OCI-LY7 (cell line): ENCODE data around the gene CHI3L2. TPM values are rescaled to one million over a fixed set of nuclear protein-coding genes. Genes with fewer than 3 reads are reported as not detected.

ENCODE experiments used
- BruUV-seq: library from RNA; stranded (reverse); fragments of 400-500 nt; replicated peaks from 2 replicates; lab custom pipeline; 2021; lab: Mats Ljungman, UMichigan
- CTCF ChIA-PET: fragments of 300-600 bp; sonication (Branson Sonifier 250); formaldehyde crosslinking; loops from one replicate; lab custom pipeline; 2022; ENCODE audit warnings: antibody characterized with exemption; ENCODE audit not compliant: unreplicated experiment; lab: Charles Lee
- POLR2A ChIA-PET: fragments of 300-600 bp; sonication (Branson Sonifier 250); formaldehyde crosslinking; loops from one replicate; lab custom pipeline; 2022; ENCODE audit warnings: antibody characterized with exemption; lab: Charles Lee
- DNase-seq: peaks from one replicate; pipeline ENCODE4 v3.0.0-alpha.2; 2015; ENCODE audit warnings: low spot score
- H2AFZ ChIP-seq: fragments of 200-600 bp; sonication (generic), shearing (Covaris generic); 2 replicates; pipeline ENCODE4 v1.6.1; 2014; ENCODE audit warnings: mild to moderate bottlenecking, antibody characterized with exemption, low read length, moderate library complexity
- H3K27ac ChIP-seq: fragments of 200-600 bp; sonication (generic); 2 replicates; pipeline ENCODE4 v1.5.1; 2014; ENCODE audit warnings: mixed run types, low read depth, mild to moderate bottlenecking, moderate library complexity, low read length, inconsistent platforms; ENCODE audit not compliant: poor library complexity, severe bottlenecking
- H3K36me3 ChIP-seq: fragments of 200-600 bp; sonication (generic); 2 replicates; pipeline ENCODE4 v1.6.1; 2014; ENCODE audit warnings: mild to moderate bottlenecking, antibody characterized with exemption, low read length, moderate library complexity, mixed read lengths; ENCODE audit not compliant: insufficient read depth
- H3K4me1 ChIP-seq: fragments of 200-600 bp; sonication (generic); 2 replicates; pipeline ENCODE4 v1.5.1; 2014; ENCODE audit warnings: mild to moderate bottlenecking, low read length; ENCODE audit not compliant: insufficient read depth, poor library complexity, severe bottlenecking
- H3K4me2 ChIP-seq: fragments of 200-600 bp; sonication (generic); 2 replicates; pipeline ENCODE4 v1.6.1; 2014; ENCODE audit warnings: mild to moderate bottlenecking, low read length
- H3K4me3 ChIP-seq: fragments of 200-600 bp; sonication (generic); 2 replicates; pipeline ENCODE4 v1.5.1; 2014; ENCODE audit warnings: mild to moderate bottlenecking, low read depth, low read length; ENCODE audit not compliant: poor library complexity, severe bottlenecking
- H3K79me2 ChIP-seq: fragments of 200-600 bp; sonication (generic); 2 replicates; pipeline ENCODE4 v1.6.1; 2016; ENCODE audit warnings: low read depth, mild to moderate bottlenecking, low read length, moderate library complexity, mixed read lengths; ENCODE audit not compliant: insufficient read depth
- H3K9me2 ChIP-seq: fragments of 200-600 bp; sonication (generic); 2 replicates; pipeline ENCODE4 v1.6.1; 2016; ENCODE audit warnings: mild to moderate bottlenecking, low read length, mixed read lengths; ENCODE audit not compliant: insufficient read depth
- H3K9me3 ChIP-seq: fragments of 200-600 bp; sonication (generic); 2 replicates; pipeline ENCODE4 v1.6.1; 2014; ENCODE audit warnings: mild to moderate bottlenecking, mixed run types, low read length, mixed read lengths
- H4K20me1 ChIP-seq: fragments of 200-600 bp; sonication (generic); 2 replicates; pipeline ENCODE4 v1.6.1; 2014; ENCODE audit warnings: mild to moderate bottlenecking, antibody characterized with exemption, low read length, moderate library complexity, mixed read lengths; ENCODE audit not compliant: insufficient read depth
- CTCF ChIP-seq: fragments of 200-600 bp; sonication (generic); conservative IDR thresholded peaks from 2 replicates; pipeline ENCODE4 v1.5.1; 2014; ENCODE audit warnings: mild to moderate bottlenecking, antibody characterized with exemption, low read length, moderate library complexity, mixed read lengths
- EZH2phosphoT487 ChIP-seq: fragments of 200-600 bp; sonication (generic); IDR thresholded peaks from 2 replicates; pipeline ENCODE4 v1.6.1; 2018; ENCODE audit warnings: low read depth, borderline replicate concordance, mild to moderate bottlenecking, mixed run types, antibody characterized with exemption, low read length, moderate library complexity, mixed read lengths
- intact Hi-C: fragments of 100-400 bp; cut with micrococcal nuclease; formaldehyde crosslinking; loops from one replicate; pipeline ENCODE4 v1.10.0; 2022; ENCODE audit not compliant: unreplicated experiment
- total RNA-seq, 2 experiments: library from RNA; depleted of rRNA in 1 of 2; stranded (reverse); fragments of >200 nt in 1 of 2; shearing (Covaris generic) in 1 of 2; gene quantifications; 2 replicates each; pipeline ENCODE4 v1.2.3, GENCODE V29; 2014 to 2022

Gene CHI3L2
- total RNA-seq, 2 experiments from 2014 or later: 37.1 to 88.7 TPM

- Histone ChIP-seq H3K4me3 (peak overlapping the region; percentile 53), H3K79me2 (no peaks in the 10 kb centered on the region), H4K20me1 (no peaks in the 10 kb centered on the region), H3K4me2 (peak overlapping the region; percentile 87), H3K9me2 (no peaks in the 10 kb centered on the region), H3K27ac (peak overlapping the region; percentile 97), H3K9me3 (no peaks in the 10 kb centered on the region), H2AFZ (peak overlapping the region; percentile 80; the same call in 1 of the 2 replicates), H3K4me1 (peaks cover 87% of the 10 kb centered on the region), H3K36me3 (no peaks in the 10 kb centered on the region)
- POLR2A ChIA-PET: interaction anchor here (0.6 to 8.9 kb wide), 18 partner anchors 10 to 477 kb away, joined by 3 to 114 read pairs (median 6); partner anchors contain the start of genes CEPT1 and DRAM2
- intact Hi-C loops: loop anchor here (2.0 to 5.0 kb wide), 6 partner anchors 17 to 536 kb away; partner anchors contain the start of gene DDX20
- peak; percentile 93 for DNase-seq
- BruUV-seq: TSS peak; percentile 88
- CTCF ChIA-PET: interaction anchor here (0.6 to 2.1 kb wide), 4 partner anchors 82 to 286 kb away, joined by 3 to 4 read pairs (median 4); partner anchors contain the start of genes CEPT1 and DRAM2
- TF ChIP-seq EZH2phosphoT487 (no peak), CTCF (no peak)
These were observed 5.8 kb upstream of the CHI3L2 start for GRCh38 chr1:111221633-111222291.

GRCh38 chr1:111222308-111223125 lies 5.0 kb upstream of the CHI3L2 start:
- BruUV-seq: no TSS peak
- H3K9me2 ChIP-seq: no peaks in the 10 kb centered on the region
- H2AFZ ChIP-seq: peak overlapping the region; percentile 80
- H3K27ac ChIP-seq: peak overlapping the region; percentile 97
- ChIA-PET CTCF (interaction anchor here (1.0 kb wide), 1 partner anchor 184 kb away, joined by 4 read pairs; no protein-coding TSS in a partner anchor), POLR2A (interaction anchor here (0.7 to 8.9 kb wide), 5 partner anchors 8 to 178 kb away, joined by 3 to 114 read pairs (median 5); partner anchors contain the start of genes CEPT1 and DRAM2)
- peak overlapping the region; percentile 53 for H3K4me3 ChIP-seq
- DNase-seq: peak; percentile 89
- H3K36me3 ChIP-seq: no peaks in the 10 kb centered on the region
- peak overlapping the region; percentile 87 for H3K4me2 ChIP-seq
- no peaks in the 10 kb centered on the region for H4K20me1 ChIP-seq
- peak; percentile 99 for TF ChIP-seq CTCF
- TF ChIP-seq EZH2phosphoT487: no peak
- no peaks in the 10 kb centered on the region for H3K79me2 ChIP-seq
- intact Hi-C loops: loop anchor here (1.0 to 5.0 kb wide), 8 partner anchors 112 to 535 kb away; partner anchors contain the start of gene DDX20
- peaks cover 84% of the 10 kb centered on the region for H3K4me1 ChIP-seq
- H3K9me3 ChIP-seq: no peaks in the 10 kb centered on the region
